SHP77 treated with DMSO at 0.1 percent for 48 hours (cell line): ENCODE measurements around the gene STAMBPL1.
"Not testable (repeated sequence)": the region's sequence is repeated elsewhere in the genome, so short reads cannot be mapped to it uniquely, and the experiment has no call there.

Experiments used
- DNase-seq: peaks from one replicate; lab custom pipeline; 2025; lab: John Stamatoyannopoulos, UW

The STAMBPL1 gene

GRCh38 chr10:88879534-88880281 is at the start of gene STAMBPL1:
STAMBPL1 (plus strand) TSS chr10:88880245; CDS start chr10:88901709, 21,464 bp downstream.
- DNase-seq = no peak

GRCh38 chr10:88830643-88831268 is 49.3 kb upstream of the STAMBPL1 start:
- DNase-seq = no peak

- DNase-seq = no peak
Measured at GRCh38 chr10:88831709-88832108, 48.3 kb upstream of the STAMBPL1 start.

DNA sequence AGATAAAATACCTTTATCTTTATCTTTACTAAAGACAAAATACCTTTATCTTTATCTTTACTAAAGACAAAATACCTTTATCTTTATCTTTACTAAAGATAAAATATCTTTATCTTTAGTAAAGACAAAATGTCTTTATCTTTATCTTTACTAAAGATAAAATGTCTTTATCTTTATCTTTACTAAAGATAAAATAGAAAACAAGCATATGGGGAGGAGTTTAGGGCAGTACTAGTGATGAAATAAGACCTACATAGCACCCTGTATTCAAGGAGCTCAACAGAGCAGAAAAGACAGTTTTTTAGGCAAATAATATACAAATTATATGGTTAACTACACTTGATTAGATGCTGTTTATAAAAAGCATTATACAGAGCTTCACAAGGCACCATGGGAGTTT is 47.7 kb upstream of the STAMBPL1 start:
- DNase-seq = no peak

DNA sequence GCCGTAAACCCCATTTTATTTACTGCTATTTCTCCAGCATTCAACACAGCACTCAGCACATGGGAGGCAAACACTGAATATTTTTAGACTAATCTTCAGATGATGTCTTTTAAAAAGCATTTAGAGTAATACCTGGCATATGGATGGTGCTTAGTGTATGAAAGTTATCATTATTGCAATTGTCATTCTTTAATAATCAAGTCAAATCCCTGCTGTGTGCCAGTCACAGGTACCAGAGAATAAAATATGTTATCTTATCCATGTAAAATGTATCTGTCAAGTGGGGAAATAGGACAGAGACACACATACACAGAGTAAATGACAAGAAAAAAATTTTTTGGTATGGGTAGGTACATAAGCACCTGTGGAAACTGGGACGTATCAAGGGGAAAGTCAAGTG is 46.9 kb upstream of the STAMBPL1 start:
- no peak for DNase-seq

DNA sequence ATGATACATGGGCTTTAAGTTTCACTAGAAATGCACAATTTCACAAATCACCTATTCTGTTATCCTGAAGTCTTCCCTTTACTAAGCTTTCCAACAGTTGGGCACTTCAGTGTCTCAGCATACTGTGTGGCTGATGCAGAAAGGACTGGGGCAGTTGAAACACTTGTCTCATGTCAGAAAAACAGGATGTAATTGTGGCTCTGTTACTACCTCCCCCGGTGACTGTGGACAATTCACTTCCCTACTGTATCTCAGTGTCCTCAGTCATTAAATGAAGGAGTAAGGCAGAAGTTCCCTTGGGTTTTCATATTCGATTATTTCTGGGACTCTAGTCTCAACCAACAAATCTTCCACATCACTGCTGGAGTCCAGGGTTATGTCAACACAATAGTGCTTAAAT is 46.3 kb upstream of the STAMBPL1 start:
- no peak for DNase-seq

- peak; percentile 1 for DNase-seq
Measured at GRCh38 chr10:88835096-88835909, 44.7 kb upstream of the STAMBPL1 start.

DNA sequence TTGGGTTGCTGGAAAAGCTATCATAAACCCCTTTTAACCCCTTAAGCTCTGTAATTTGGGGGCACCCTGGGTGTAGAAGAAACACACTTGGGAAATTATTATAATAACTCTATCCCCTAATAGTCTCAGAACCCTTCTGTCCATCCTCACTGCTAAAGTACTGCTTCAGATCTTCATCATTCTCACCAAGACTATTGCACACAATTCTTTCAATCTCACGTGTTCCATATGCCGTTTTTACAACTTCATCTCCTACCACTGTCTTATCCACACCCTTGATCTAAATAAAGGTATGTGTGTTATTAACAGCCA is 44.2 kb upstream of the STAMBPL1 start:
- DNase-seq = no peak

DNA sequence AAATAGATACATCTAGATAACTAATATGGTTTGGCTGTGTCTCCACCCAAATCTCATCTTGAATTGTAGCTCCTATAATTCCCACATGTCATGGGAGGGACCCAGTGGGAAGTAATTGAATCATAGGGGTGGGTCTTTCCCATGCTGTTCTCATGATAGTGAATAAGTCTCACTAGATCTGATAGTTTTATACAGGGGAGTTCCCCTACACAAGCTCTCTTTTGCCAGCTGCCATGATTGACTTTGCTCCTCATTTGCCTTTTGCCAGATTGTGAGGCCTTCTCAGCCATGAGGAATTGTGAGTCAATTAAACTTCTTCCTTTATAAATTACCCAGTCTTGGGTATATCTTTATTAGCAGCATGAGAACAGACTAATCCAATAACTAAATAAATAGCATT is 42.4 kb upstream of the STAMBPL1 start:
- DNase-seq = not testable (repeated sequence)

- no peak for DNase-seq
Measured at GRCh38 chr10:88838766-88839350, 41.2 kb upstream of the STAMBPL1 start.

GRCh38 chr10:88840104-88840503 is 39.9 kb upstream of the STAMBPL1 start:
- DNase-seq = no peak

GRCh38 chr10:88840881-88841280 is 39.2 kb upstream of the STAMBPL1 start:
- no peak for DNase-seq

DNA sequence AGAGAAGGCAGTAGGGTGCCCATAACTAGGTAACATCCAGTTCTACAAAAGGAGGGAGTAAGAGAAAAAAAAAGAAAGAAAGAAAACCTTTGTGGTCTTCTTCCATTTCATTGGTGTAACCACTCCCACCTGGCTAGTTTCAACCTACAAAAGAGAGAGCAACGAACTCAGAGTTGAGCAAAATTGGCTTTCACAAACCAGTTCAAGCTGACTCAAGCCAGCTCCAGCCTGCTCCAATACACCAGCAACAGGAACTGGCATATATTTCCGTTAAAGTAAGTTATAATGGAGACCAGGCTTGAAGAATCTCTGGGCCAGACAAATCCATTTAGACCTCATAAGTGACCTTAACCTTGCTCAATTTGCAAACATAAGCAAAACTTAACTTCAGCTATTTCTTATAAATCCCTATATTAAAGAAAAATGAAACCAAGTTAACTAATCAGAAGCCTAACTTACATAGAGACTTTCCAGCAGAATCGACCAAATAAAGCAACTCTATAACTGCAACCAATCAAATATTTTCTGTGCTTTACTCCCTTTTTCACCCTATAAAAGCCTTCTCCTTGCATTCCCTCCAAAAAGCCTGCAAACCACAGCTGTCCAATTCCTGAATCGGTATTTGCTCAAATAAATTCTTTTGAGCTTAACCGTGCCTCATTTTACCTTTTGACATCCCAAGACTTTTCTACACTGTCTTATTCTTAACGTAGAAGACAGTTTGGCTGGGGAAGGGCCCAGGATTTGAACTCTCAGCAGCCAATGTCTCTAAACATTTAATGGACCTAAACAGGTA is 38.5 kb upstream of the STAMBPL1 start:
- no peak for DNase-seq

DNA sequence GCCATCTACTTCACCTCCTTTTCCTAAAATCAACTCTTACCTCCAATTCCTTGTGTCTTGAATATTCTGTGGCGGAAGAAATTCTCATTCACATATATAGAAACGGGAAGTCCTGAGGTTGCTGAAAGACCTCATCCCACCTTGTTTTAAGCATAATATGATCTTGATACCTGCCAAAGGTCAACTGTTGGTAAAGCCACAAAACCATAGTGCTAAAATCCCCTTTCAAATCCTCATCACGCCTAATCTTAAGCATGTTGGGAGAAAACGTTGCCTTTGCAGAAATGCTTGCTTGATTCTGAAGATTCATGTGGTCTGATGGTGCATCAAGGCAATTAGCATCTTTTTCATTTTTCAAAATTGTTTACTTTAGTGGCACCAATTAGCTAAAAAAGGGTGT is 36.9 kb upstream of the STAMBPL1 start:
- no peak for DNase-seq

- DNase-seq = no peak
Measured at GRCh38 chr10:88848499-88848898, 31.5 kb upstream of the STAMBPL1 start.

DNA sequence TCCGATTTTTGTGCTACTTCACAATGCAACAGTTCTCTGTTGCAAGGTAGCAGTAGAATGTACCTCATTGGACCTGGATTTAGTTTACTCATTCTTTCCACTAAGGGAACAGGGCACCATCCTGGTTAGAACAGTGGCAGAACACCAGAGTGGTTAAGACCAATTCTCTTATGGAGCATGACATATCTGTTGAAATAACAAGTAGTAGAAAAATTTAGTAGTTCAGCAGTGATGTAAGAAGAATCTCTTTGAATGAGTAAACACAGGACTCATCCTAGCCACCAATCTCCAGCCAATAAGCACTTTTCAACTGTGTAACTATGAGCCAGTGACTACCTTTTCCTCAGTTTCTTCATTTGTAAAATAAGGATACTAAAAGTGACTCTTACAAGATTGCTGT is 30.8 kb upstream of the STAMBPL1 start:
- no peak for DNase-seq

DNA sequence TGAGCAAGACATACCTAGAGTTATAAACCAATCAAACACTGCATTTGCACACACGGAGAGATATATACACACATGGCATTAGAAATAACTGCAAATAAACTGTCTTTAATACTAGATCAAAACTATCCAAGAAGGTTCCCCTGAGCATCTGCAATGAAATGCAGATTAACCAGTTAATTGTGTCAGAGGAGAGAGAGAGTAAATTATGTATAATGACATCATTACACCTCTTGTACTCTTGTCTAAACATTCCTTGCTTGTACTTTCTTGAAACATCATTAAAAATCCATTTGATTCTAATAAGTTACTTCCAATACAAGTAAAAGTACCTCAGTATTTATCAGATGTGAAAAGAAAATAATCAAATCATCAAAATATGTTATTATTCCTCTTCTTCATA is 29.3 kb upstream of the STAMBPL1 start:
- DNase-seq = no peak

DNA sequence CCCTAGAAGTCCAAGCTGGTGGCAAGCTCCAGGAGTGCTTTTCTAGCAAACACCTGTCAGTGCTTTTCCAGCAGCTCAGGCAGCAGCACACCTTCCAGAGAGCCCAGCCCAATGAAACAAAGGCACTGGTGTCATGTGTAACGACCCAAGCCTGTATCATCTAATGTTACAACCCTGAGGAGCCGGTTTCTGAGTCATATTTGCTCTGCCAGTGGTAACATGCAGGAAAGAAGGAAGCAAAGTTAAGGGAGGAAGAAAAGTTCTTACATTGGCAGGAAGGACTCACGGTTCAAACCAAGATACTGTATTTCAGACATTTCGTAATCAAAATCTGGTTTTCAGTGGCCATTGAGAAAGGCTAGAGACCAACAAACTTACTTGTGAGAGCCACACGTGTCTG is 28.3 kb upstream of the STAMBPL1 start, which contains the start of gene ANKRD22:
ANKRD22 (minus strand) TSS at position 139 of the 400 bp plus-strand sequence. CDS start 237 bp downstream, outside the sequence.
- DNase-seq = no peak

GRCh38 chr10:88852327-88852726 is 27.7 kb upstream of the STAMBPL1 start:
- no peak for DNase-seq

DNA sequence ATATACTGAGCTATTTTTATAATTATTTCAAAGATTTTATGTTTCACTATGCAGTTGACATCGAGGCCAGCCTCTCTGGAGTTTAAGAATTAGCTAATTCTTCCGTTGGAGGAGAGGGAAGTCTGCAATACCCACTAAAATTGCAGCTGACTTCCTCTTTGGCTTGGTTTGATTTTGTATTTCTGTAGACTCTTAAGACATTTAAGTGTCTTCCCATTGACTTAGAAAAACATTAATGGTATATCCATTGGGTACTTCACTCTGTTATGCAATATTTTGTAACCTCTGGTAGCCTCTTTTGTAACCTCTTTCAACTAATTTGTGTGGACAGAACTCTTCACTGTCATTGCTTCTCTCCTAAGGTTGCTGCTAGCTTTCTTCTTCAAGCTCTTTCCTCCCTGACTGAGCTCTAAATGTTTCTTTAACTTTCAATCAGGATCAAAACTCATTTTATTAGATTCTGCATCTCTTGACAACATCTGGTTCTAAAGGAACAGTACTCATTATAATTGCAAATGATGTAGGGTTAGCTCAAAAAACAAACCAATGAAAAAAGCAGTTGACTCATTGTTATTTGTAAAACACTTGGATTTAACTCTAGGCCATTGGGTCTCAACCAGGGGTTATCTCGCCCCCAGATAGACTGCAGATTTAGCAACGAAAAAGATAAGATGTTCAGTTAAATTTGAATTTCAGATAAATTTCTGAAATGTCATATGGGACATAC is 26.7 kb upstream of the STAMBPL1 start:
- no peak for DNase-seq

DNA sequence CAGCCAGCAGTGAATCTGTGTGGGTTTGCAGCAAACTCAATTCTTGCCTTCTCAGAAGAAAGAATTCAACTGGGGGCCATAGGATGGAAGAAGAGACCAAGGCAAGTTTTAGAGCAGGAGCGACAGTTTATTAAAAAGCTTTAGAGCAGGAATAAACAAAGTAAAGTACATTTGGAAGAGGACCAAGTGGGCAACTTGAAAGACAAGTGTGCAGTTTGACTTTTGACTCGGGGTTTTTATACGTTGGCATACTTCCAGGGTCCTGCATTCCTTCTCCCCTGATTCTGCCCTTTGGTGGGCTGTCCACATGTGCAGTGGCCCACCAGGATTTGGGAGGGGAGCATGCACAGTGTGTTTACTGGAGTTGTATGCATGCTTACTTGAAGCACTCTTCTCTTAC is 25.4 kb upstream of the STAMBPL1 start:
- no peak for DNase-seq
